ENCODE data around the gene JUN. TPM values are rescaled to one million over a fixed set of nuclear protein-coding genes. Genes with fewer than 3 reads are reported as not detected.

The JUN gene
- total and polyA plus RNA-seq, 2 of the 13 experiments (the other 11 are each of a cell fraction or from before 2014, with no cell fraction given) = 18.2 to 22.3 TPM

- TF ChIP-seq ZNF800 (CRISPR knock-in tag; IDR thresholded peaks at IDR 0.05) (no peak), ZNF562 (CRISPR knock-in tag; IDR thresholded peaks at IDR 0.05; ENCODE audit: borderline replicate concordance) (no peak), RORA (CRISPR knock-in tag; IDR thresholded peaks at IDR 0.05) (no peak), KDM1A (CRISPR knock-in tag; IDR thresholded peaks at IDR 0.05) (no peak), ARID2 (CRISPR knock-in tag; IDR thresholded peaks at IDR 0.05; ENCODE audit: borderline replicate concordance) (no peak), ZFP90 (CRISPR knock-in tag; IDR thresholded peaks at IDR 0.05; ENCODE audit: borderline replicate concordance) (no peak), ZNF224 (CRISPR knock-in tag; IDR thresholded peaks at IDR 0.05) (no peak), ZNF232 (CRISPR knock-in tag; IDR thresholded peaks at IDR 0.05; ENCODE audit: borderline replicate concordance) (no peak), MNT (IDR thresholded peaks at IDR 0.05) (no peak), MBNL3 (CRISPR knock-in tag; conservative IDR thresholded peaks at IDR 0.05) (no peak), POGK (CRISPR knock-in tag; conservative IDR thresholded peaks at IDR 0.05) (no peak), ZNF274 (CRISPR knock-in tag; IDR thresholded peaks at IDR 0.05) (no peak), CTCF (CRISPR knock-in tag; IDR thresholded peaks at IDR 0.05) (no peak), ZKSCAN5 (CRISPR knock-in tag; IDR thresholded peaks at IDR 0.05) (no peak), BATF2 (CRISPR knock-in tag; IDR thresholded peaks at IDR 0.05) (no peak), ZNF7 (CRISPR knock-in tag; IDR thresholded peaks at IDR 0.05) (no peak), NFE2 (CRISPR knock-in tag; IDR thresholded peaks at IDR 0.05) (no peak), ZBTB14 (CRISPR knock-in tag; IDR thresholded peaks at IDR 0.05) (no peak), ZNF644 (CRISPR knock-in tag; IDR thresholded peaks at IDR 0.05; ENCODE audit: low read depth) (no peak)
Observed at GRCh38 chr1:58763214-58763613, 20.6 kb downstream of the JUN start (continued).

All from HepG2 (cell line).